SH-SY5Y (cell line): ENCODE results near the gene ANKRD55.

Experiments used
- GATA2 ChIP-seq: IDR thresholded peaks from 2 replicates; pipeline ENCODE4 v1.6.1; 2011; ENCODE audit warnings: mild to moderate bottlenecking, low read depth, low read length
- GATA3 ChIP-seq: IDR thresholded peaks from 2 replicates; pipeline ENCODE4 v1.6.1; 2011; ENCODE audit warnings: low read depth, mild to moderate bottlenecking, low read length, moderate library complexity

DNA sequence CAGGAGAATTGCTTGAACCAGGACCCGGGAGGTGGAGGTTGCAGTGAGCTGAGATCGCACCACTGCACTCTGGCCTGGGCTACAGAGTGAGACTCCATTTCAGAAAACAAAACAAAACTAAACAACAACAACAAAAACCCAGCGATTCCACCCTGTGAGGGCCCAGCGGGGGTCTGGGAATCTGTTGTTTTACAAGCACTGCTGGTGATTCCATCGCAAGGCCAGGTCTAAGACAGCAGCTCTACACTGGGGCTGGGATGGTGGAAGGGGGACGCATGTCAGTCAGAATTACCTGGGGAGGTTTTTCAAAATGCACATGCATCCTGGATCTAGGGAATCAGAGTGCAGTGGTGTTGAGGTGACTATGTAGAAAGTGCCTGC is 90.9 kb downstream of the ANKRD55 start:
- no peak for TF ChIP-seq GATA2
- no peak for TF ChIP-seq GATA3
